ENCODE measurements around the gene TJP1.
"Not testable (repeated sequence)": the region's sequence is repeated elsewhere in the genome, so short reads cannot be mapped to it uniquely, and the experiment has no call there.

The TJP1 gene

GRCh38 chr15:29838352-29839010 lies 16.2 kb upstream of the TJP1 start:
- no peak for DNase-seq

- DNase-seq, result no peak
Measured at GRCh38 chr15:29835301-29835700, 13.0 kb upstream of the TJP1 start.

DNA sequence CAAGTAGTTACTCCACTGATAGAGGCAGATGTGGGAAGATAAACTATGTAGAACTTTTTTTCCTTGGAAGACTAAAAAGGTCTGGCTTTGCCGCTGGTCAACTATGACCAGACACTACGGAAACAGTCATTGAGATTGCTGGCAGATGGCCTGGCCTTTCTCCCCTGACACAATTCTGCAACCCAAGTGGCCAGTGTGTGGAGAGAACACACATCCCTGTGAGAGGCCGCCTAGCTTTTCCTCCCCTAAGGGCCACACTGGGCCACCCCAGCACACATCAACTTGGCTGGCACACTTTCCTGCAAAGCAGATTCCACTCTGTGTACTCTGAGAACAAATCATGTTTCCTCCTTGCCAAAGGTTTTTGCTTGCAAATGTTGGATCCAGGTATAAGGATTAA lies 10.4 kb upstream of the TJP1 start:
- DNase-seq, result no peak

- no peak for DNase-seq
Measured at GRCh38 chr15:29826908-29827820, 4.9 kb upstream of the TJP1 start.

- DNase-seq, result no peak
Measured at GRCh38 chr15:29825227-29825626, 3.0 kb upstream of the TJP1 start.

GRCh38 chr15:29822684-29823459 lies 604 bp upstream of the TJP1 start:
- DNase-seq, result peak in 1 of 2 donors; percentile 77

DNA sequence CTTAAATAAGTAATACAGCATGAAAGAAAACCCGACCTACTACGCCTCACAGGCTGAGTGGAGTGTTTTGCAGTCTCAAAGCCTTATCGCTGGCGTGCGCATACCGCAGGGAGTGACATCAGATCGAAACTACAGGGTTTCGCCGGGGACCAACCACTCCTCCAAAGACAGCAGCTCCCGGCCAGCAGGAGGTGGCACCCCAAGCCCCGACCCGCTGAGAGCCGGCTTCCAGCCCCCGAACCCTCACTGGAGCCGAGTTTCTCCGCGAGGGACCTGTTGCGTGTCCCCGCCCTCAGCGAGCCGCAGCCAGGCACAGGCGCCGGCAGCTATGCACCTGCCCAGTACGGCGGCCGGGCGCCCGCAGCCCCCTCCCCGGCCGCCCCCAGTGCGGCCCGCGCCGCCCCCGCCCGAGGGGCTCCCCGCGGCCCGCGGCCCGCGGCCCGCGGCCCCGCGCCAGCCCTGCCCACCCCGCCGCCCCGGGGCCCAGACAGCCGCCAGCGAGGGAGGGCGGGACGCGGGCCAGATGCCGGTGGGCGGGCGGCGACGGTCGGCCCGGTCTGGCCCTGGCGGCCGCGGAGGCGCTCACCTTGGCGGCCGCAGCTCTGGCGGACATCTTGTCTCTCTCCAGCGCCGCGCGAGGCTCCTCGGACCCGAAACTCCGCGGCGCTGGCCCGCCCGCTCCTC lies 710 bp downstream of the TJP1 start:
- DNase-seq, result peak in 1 of 2 donors; percentile 46

DNA sequence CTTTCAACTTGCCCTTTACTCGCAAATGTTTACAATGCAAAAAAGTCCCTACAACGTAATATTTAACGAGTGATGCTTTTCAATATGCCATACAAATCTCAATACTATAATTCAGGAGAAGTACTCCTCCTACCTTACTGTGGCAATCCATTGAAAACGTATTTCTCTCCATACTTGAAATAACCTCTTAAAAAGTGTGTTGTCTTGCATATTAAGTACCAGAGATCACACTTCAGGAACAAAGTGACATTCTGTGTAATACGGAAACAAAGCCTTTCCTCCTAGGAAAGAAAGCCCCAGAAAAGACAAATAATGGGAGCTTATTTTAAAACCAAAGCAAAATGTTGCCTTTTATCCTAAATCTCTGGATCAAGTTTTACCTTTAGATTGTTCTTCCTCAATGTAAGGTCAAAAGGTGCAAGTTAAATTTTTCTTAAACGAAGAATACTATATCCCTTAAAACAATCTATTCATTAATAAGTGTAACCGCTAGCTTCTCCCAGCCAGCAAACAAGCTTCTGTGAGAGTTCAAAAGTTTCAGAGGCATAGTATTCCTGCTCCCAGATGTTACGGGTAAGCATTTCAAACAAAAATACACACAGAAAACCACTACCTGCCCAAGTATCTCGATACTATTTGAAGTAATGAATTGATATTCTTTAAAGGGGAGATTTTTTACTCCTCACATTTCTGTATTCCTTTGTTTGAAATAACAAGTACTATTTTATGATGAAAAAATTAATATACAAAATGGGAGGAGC lies 1.7 kb downstream of the TJP1 start:
- DNase-seq, result no peak

GRCh38 chr15:29819979-29820378 lies 2.3 kb downstream of the TJP1 start:
- DNase-seq, result no peak

DNA sequence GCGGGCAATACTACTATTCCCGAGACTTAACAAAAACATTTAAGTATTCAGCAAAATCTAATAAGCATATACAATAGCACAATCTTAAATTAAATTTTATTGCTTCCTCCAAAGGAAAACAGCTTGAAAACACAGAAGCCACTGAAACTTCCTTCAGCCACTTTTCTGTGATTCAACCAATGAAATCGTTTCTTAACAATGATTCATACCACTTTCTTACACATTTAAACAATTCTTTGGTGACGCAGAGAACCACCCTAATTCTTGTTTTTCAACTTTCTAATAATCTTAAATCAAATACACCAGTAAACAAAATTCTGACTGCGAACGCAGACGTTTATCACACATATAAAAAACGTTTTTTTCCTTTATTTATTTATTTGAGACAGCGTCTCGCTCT lies 4.1 kb downstream of the TJP1 start:
- DNase-seq, result no peak

GRCh38 chr15:29817455-29817854 lies 4.8 kb downstream of the TJP1 start:
- not testable (repeated sequence) for DNase-seq

- DNase-seq, result no peak
Measured at GRCh38 chr15:29815000-29815710, 7.1 kb downstream of the TJP1 start.

- no peak for DNase-seq
Measured at GRCh38 chr15:29813009-29813408, 9.3 kb downstream of the TJP1 start.

GRCh38 chr15:29812384-29812694 lies 9.9 kb downstream of the TJP1 start:
- no peak for DNase-seq

GRCh38 chr15:29811691-29812383 lies 10.4 kb downstream of the TJP1 start:
- DNase-seq, result no peak

- DNase-seq, result no peak
Measured at GRCh38 chr15:29805708-29806104, 16.6 kb downstream of the TJP1 start.

DNA sequence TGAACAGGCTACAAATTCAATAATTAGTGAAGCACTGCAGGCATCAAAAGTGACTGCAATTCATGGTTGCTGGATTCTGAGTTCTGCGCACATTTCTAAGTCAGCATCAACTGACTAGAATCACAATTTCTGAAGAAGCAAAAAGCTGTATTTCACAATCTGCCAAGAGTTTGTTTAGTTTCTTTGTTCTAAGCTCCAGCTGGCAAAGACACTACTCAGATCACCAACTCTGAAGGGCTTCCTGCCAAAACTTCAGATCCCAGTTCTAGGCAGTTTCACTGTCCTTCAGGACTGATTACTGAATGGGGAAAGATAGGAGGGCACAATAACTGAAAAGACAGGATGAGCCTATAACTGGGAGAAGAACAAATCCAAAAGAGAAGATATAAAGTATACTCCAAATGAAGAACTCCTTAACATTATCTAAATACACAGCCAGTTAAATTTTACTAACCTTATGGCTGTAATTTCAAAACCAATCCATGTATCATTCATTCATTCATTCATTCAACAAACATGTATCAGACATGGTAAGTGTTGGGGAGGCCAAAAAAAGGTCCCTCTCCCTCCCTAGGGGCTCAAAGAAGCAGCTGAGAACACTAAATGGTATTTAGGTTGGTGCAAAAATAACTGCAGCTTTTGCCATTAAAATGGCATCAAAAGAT lies 17.1 kb downstream of the TJP1 start:
- DNase-seq, result peak; percentile 59 to 83

- DNase-seq, result no peak
Measured at GRCh38 chr15:29802411-29802810, 19.9 kb downstream of the TJP1 start.

- DNase-seq, result no peak
Measured at GRCh38 chr15:29800491-29801366, 21.5 kb downstream of the TJP1 start.
